ENCODE results near the gene PRSS12.

PRSS12 gene

DNA sequence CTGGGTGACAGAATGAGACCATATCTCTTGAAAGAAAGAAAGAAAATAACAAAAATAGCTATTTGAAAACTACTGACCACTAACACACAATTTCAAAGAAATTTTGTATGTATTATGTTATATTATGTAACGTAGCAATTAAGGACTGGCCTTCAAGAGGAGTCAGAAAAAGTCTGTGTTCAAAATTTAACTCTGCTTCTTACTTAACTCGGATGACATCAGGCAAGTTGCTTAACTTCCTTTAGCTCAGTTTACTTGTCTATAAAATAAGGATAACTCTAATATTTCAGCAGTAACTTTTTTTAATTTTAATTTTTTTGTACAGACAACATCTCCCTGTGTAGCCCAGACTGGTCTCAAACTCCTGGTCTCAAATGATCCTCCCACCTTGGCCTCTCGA, 14.6 kb upstream of the PRSS12 start:
- Histone ChIP-seq H2AFZ (ENCODE audit: low read depth, low read length) (no peak overlapping the region), H3K9me3 (ENCODE audit: insufficient read depth, low read length) (no peaks in the 10 kb centered on the region), H3K27me3 (ENCODE audit: low read depth, low read length) (no peaks in the 10 kb centered on the region), H3K27ac (ENCODE audit: low read length) (no peak overlapping the region), H3K4me3 (ENCODE audit: low read length) (no peak overlapping the region), H3K4me2 (ENCODE audit: low read length) (no peak overlapping the region), H3K79me2 (ENCODE audit: low read length) (no peaks in the 10 kb centered on the region), H3K4me1 (ENCODE audit: low read length) (no peaks in the 10 kb centered on the region), H3K9ac (ENCODE audit: low read length) (no peak overlapping the region), H3K36me3 (replicated peaks; ENCODE audit: low read depth, low read length) (no peaks in the 10 kb centered on the region), H4K20me1 (ENCODE audit: insufficient read depth, low read length) (no peaks in the 10 kb centered on the region)
- TF ChIP-seq, protein P1, sequence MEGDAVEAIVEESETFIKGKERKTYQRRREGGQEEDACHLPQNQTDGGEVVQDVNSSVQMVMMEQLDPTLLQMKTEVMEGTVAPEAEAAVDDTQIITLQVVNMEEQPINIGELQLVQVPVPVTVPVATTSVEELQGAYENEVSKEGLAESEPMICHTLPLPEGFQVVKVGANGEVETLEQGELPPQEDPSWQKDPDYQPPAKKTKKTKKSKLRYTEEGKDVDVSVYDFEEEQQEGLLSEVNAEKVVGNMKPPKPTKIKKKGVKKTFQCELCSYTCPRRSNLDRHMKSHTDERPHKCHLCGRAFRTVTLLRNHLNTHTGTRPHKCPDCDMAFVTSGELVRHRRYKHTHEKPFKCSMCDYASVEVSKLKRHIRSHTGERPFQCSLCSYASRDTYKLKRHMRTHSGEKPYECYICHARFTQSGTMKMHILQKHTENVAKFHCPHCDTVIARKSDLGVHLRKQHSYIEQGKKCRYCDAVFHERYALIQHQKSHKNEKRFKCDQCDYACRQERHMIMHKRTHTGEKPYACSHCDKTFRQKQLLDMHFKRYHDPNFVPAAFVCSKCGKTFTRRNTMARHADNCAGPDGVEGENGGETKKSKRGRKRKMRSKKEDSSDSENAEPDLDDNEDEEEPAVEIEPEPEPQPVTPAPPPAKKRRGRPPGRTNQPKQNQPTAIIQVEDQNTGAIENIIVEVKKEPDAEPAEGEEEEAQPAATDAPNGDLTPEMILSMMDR (IDR thresholded peaks at IDR 0.05; ENCODE audit: low read depth, low read length) = no peak
- TF ChIP-seq EZH2phosphoT487 (IDR thresholded peaks at IDR 0.05; ENCODE audit: low read depth) = no peak

DNA sequence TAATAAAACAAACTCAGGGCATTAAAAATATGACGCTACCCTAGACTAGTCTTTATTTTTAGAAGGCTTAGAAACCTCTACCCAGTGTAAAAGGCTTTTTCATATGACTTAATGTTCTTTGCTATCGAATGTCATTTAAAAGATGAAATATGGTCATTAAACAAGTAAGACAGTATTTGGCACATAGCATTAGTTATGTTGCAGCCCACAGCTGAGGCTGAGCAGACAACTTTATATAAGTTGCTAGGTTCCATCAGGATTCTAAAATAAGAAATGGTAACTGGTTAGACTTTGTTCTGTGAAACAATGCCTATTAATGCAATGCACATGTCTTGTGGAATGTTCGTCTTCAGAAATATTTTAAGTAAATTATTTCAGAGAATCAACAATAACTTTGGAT, 10.4 kb upstream of the PRSS12 start:
- Histone ChIP-seq H4K20me1 (ENCODE audit: insufficient read depth, low read length) (no peaks in the 10 kb centered on the region), H3K36me3 (replicated peaks; ENCODE audit: low read depth, low read length) (no peaks in the 10 kb centered on the region), H3K79me2 (ENCODE audit: low read length) (no peaks in the 10 kb centered on the region), H3K4me1 (ENCODE audit: low read length) (no peaks in the 10 kb centered on the region), H3K9ac (ENCODE audit: low read length) (no peak overlapping the region), H3K27me3 (ENCODE audit: low read depth, low read length) (no peaks in the 10 kb centered on the region), H3K9me3 (ENCODE audit: insufficient read depth, low read length) (no peaks in the 10 kb centered on the region), H3K4me2 (ENCODE audit: low read length) (no peak overlapping the region), H3K27ac (ENCODE audit: low read length) (no peak overlapping the region), H3K4me3 (ENCODE audit: low read length) (no peak overlapping the region), H2AFZ (ENCODE audit: low read depth, low read length) (no peak overlapping the region)
- TF ChIP-seq, protein P1 (IDR thresholded peaks at IDR 0.05; ENCODE audit: low read depth, low read length) = no peak
- no peak for TF ChIP-seq EZH2phosphoT487 (IDR thresholded peaks at IDR 0.05; ENCODE audit: low read depth)

DNA sequence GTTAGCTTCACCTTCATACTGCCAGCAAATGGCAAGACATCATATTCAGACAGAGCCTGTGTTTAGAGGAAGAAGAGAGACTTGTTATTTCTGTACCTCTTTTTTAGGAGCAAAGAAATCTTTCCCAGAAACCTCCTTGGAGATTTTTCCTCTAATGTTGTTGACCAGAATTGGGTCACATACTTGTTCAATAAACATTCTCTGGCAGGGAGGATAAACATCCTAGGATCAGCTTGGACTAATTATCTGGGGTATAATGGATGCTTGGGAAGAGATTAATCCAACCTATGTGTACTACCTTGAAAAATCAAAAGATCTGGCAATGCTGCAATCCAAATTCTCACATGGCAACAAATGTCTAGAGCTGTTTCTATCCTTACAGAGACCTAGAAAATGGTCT, 8.4 kb upstream of the PRSS12 start:
- no peak overlapping the region for H3K27ac ChIP-seq (ENCODE audit: low read length)
- TF ChIP-seq, protein P1 (IDR thresholded peaks at IDR 0.05; ENCODE audit: low read depth, low read length) = no peak
- TF ChIP-seq EZH2phosphoT487 (IDR thresholded peaks at IDR 0.05; ENCODE audit: low read depth) = no peak
- no peaks in the 10 kb centered on the region for H3K27me3 ChIP-seq (ENCODE audit: low read depth, low read length)
- H3K9me3 ChIP-seq (ENCODE audit: insufficient read depth, low read length) = no peaks in the 10 kb centered on the region
- H3K4me1 ChIP-seq (ENCODE audit: low read length) = no peaks in the 10 kb centered on the region
- no peak overlapping the region for H3K4me2 ChIP-seq (ENCODE audit: low read length)
- H2AFZ ChIP-seq (ENCODE audit: low read depth, low read length) = no peak overlapping the region
- no peaks in the 10 kb centered on the region for H4K20me1 ChIP-seq (ENCODE audit: insufficient read depth, low read length)
- no peaks in the 10 kb centered on the region for H3K79me2 ChIP-seq (ENCODE audit: low read length)
- H3K36me3 ChIP-seq (replicated peaks; ENCODE audit: low read depth, low read length) = no peaks in the 10 kb centered on the region
- H3K9ac ChIP-seq (ENCODE audit: low read length) = no peak overlapping the region
- H3K4me3 ChIP-seq (ENCODE audit: low read length) = no peak overlapping the region

DNA sequence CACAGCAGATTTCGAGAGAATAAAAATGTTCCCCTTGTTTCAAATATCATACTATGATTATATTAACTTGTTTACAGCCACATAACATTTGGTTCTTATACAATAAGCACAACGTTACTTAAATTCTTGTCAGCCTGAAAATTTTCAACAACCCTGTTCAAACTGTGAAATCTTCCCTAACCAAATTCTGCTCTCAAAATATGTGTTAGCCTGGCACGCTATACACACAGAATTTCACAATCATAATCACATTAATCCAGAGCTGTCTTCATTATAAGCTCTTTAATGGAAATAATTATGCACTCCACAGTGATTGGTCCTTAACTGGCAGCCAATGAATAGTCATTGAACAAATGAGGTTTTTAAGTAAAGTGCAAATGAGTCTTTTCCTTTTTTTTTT, 7.3 kb upstream of the PRSS12 start:
- H3K4me3 ChIP-seq (ENCODE audit: low read length) = no peak overlapping the region
- H3K9me3 ChIP-seq (ENCODE audit: insufficient read depth, low read length) = no peaks in the 10 kb centered on the region
- H3K4me2 ChIP-seq (ENCODE audit: low read length) = no peak overlapping the region
- H3K4me1 ChIP-seq (ENCODE audit: low read length) = no peaks in the 10 kb centered on the region
- no peaks in the 10 kb centered on the region for H4K20me1 ChIP-seq (ENCODE audit: insufficient read depth, low read length)
- H2AFZ ChIP-seq (ENCODE audit: low read depth, low read length) = no peak overlapping the region
- H3K36me3 ChIP-seq (replicated peaks; ENCODE audit: low read depth, low read length) = no peaks in the 10 kb centered on the region
- H3K27me3 ChIP-seq (ENCODE audit: low read depth, low read length) = no peaks in the 10 kb centered on the region
- H3K79me2 ChIP-seq (ENCODE audit: low read length) = no peaks in the 10 kb centered on the region
- H3K9ac ChIP-seq (ENCODE audit: low read length) = no peak overlapping the region
- TF ChIP-seq, protein P1 (IDR thresholded peaks at IDR 0.05; ENCODE audit: low read depth, low read length) = no peak
- TF ChIP-seq EZH2phosphoT487 (IDR thresholded peaks at IDR 0.05; ENCODE audit: low read depth) = no peak
- no peak overlapping the region for H3K27ac ChIP-seq (ENCODE audit: low read length)
